NCI-H187 treated with DMSO at 0.1 percent for 48 hours (cell line): ENCODE results near the gene KCNQ1.

ENCODE experiments used
- DNase-seq: peaks from one replicate; lab custom pipeline; 2025; lab: John Stamatoyannopoulos, UW

The KCNQ1 gene

GRCh38 chr11:2665526-2666400 is 221.0 kb downstream of the KCNQ1 start:
- DNase-seq: no peak

DNA sequence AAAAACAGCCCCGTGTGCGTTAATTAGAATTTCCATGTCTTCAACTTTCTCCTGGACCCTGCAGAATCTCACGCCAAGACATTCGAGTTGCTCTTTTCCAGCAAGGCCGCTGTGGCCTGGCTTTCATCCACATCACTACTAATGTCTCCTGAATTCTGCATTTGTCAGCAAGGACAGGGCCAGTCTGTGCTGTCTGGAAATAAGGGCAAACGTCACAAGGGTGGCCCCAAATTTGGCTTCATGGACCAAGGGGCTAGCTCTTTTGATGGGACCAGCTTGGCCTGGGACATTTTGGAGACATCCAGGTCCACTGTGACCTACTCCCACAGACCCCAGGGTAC is 221.6 kb downstream of the KCNQ1 start:
- no peak for DNase-seq

- no peak for DNase-seq
These were observed 222.2 kb downstream of the KCNQ1 start for GRCh38 chr11:2666828-2667570.

DNA sequence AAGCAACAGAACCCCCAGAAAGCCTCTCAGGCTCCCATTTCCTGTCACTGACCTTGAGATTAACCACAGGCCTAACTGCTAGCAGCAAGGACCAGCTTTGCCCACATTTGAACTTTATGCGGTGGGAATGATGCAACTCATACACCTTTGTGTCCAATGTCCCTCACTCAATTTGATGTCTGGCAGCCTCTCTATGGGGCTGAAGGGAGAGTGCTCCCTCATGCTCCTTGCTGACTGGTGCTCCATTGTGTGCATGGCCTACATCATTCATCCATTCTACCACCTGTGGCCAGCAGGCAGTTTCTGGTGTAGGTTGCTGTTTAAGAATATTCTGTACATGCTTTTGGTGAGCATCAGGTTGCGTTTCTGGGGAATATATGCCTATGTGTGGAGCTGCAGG is 223.1 kb downstream of the KCNQ1 start:
- DNase-seq: no peak

DNA sequence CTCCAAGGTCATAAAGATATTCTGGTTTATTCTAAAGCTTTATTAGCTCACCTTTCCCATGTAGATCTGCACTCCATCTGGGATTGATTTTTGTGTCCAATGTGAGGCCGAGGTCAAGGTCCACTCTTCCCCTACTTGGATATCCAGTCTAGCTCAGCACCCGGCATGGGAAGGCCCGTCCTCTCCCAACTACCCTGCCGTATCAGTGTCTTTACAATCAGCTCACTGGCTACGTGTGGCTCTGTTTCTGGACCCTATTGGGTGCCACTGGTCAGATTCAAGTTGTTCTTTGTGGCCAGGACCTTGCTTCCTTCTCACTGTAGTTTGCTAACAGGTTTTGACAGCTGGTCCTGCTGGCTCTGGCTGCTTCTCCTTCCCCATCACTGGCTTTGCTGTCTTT is 224.1 kb downstream of the KCNQ1 start:
- DNase-seq: no peak

- no peak for DNase-seq
These were observed 225.0 kb downstream of the KCNQ1 start for GRCh38 chr11:2669634-2670469.

GRCh38 chr11:2670541-2671100 is 225.8 kb downstream of the KCNQ1 start:
- DNase-seq: no peak

- no peak for DNase-seq
These were observed 226.9 kb downstream of the KCNQ1 start for GRCh38 chr11:2671748-2672147.

DNA sequence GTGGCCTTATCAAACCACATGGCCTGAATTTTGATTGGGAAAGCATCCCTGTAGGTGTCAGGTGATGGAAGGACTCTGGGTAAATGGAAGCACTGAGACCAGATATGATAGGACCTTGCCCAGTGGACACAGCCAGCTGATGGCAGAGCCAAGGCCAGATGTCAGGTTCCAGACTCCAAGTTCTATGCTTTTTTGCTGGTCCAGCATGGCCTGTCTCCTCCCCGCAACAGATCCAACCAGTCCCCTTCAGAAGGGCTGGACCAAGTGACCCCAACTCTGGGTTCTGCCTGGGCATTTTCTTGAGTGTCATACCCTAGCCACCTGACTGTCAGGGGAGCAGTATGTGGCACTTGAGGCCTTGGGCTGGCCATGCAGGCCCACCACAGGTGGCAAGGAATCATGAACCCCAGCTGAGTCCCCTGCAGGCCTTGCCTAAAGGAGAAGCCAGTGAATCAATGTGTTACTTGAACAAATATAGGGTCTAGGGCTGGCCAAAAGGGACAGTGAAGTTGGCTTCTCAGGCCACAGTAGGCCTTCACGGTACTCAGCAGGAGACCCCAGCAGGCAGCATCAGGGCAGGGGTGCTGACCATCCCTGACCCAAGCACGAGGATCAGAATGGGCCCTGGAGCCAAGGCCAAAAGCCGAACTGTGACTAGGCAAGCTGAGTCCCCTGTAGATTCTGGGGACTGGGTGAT is 227.9 kb downstream of the KCNQ1 start:
- no peak for DNase-seq

GRCh38 chr11:2673250-2673610 is 228.4 kb downstream of the KCNQ1 start:
- no peak for DNase-seq

DNA sequence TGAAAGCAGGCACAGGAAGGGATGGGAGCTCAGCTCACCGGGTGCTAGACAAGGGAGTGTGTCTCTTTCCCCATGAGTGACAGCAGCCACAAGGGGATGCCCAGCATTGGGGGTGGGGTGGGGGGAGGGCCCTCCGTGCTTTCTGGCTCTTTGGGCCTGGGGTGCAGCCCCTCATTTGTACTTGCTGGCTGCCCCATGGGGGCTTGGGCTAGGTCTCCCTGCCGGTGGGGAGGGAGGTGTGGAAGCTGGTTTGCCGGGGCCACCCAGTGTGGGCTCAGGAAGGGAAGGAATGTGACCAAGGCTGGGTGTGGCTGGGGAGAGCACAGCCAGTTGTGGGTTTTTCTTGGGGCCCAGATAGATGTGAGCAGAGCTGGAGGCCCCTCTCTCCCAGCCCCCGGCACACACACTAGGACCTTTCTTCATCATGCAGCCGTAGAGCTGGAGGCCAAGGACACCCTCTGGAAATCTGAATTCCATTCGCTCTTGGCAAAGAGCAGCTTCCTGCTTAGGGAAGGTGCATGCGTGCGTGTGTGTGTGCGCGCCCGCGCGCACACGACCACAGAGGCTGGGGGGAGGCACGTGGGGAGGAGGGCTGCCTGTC is 229.2 kb downstream of the KCNQ1 start:
- no peak for DNase-seq

GRCh38 chr11:2674658-2675131 is 229.9 kb downstream of the KCNQ1 start:
- no peak for DNase-seq

DNA sequence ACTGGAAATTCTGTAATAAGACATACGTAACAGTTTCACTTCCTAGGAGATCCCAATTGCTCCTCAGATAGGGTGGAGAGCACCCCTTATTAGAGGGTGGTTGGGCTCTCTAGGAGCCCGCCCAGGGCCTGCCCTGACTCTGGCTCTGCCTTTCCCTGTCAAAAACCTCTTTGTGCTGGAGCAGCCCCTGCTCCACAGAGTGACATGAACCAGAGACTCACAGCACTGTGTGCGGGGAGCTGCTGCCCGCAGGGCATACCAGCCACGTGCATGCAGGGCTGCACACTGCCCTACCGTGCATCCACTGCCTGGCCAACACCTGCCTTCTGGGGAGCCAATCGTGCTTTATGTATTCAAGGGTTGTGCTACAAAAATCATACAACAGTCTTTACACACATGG is 230.7 kb downstream of the KCNQ1 start:
- no peak for DNase-seq

DNA sequence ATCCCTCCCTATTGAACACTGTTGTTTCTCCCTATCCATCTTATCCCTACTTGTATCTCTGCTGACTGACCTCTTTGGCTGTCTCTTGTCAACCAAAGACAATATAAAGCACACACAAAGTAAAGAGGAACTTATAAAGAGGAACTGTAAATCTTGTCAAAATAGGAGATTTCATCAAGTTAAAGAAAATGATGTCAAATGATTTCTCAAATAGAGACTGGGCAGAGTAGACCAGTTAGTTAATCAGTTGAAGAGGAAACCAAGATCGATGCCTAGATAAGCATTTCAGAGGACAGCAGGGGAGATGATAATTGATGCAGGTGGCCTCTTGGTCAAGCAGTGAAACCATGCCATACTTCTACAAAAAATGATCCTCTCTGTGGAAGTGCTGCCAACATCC is 232.3 kb downstream of the KCNQ1 start:
- DNase-seq: no peak

GRCh38 chr11:2678396-2678795 is 233.6 kb downstream of the KCNQ1 start:
- no peak for DNase-seq

- no peak for DNase-seq
These were observed 234.3 kb downstream of the KCNQ1 start for GRCh38 chr11:2679011-2679676.

DNA sequence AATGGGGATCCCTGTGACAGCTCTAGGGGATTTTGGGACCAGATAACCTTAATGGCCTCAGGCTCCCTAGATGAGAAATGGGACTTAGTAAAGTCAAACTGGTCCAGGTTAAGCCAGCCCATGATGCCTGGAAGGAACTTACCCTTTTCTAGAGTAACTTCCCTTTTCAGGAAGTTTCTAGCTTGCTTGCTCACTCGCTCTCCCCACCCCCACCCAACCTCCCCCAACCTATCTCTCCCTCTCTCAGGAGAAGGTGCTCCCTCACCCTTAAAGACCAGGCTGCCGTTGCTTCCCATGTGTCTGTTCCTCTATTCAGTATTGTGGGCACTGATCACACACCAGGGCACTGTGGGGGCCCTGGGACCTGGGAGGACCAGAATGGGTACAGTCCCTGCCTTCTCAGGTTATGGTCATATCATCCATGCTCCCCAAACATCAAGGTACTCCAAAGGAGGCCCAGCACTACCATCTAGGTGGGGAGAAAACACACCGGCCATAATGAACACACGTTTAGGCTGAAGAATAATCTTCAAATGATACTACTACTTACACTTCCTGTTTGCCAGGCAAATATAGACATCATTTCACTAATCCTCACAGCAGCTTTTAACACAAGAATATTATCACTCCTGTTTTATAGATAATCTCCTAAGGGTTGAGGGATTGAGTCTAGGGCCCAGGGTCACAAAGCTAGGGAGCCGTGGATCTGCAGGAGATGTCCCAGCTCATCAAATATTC is 236.8 kb downstream of the KCNQ1 start:
- no peak for DNase-seq

DNA sequence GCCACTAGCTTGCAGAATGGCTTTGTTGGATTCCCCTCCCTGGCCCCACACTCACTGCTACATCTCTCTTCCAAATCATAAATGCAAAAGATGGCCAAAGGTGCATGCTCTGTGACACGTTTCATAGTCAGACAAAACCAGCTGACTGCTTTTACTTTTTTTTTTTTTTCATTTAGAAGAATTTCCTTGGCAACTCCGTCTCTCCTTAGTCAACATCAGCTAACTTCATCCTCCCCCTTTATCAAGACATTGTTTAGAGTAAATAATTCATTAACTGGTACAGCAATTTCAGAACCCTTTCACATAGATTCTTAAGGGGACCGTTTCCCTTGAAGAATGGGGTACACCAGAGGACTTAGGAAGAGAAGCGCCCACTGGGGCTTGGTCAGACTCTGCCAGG is 239.0 kb downstream of the KCNQ1 start:
- DNase-seq: no peak

- DNase-seq: no peak
These were observed 239.8 kb downstream of the KCNQ1 start for GRCh38 chr11:2684581-2684980.

GRCh38 chr11:2685051-2685450 is 240.2 kb downstream of the KCNQ1 start:
- no peak for DNase-seq
